Vagina (tissue), 2 donors: ENCODE measurements around the gene KCNH8.

Experiments used
- CTCF ChIP-seq, 3 experiments: fragments of 450-650 bp in 2 of 3; fragments of 200-600 bp in 1 of 3; sonication (generic) in 1 of 3; IDR thresholded peaks; one replicate each; pipeline ENCODE4 v1.5.1; 2017 to 2019; ENCODE audit warnings: antibody characterized with exemption in 3 of 3, mild to moderate bottlenecking in 2 of 3, moderate library complexity in 2 of 3
- POLR2A ChIP-seq, 2 donors: fragments of 450-650 bp; IDR thresholded peaks; one replicate each; pipeline ENCODE4 v1.6.1; 2017; ENCODE audit warnings: antibody characterized with exemption in 2 of 2, mild to moderate bottlenecking in 2 of 2, moderate library complexity in 2 of 2
- POLR2AphosphoS5 ChIP-seq, 2 donors: sonication (generic); formaldehyde crosslinking; IDR thresholded peaks; one replicate each; pipeline ENCODE4 v1.9.0; 2017; ENCODE audit warnings: antibody characterized with exemption in 2 of 2, mild to moderate bottlenecking in 2 of 2, low read depth in 1 of 2; ENCODE audit not compliant: insufficient read depth in 1 of 2

GRCh38 chr3:19206540-19206939, 58.2 kb downstream of the KCNH8 start:
- TF ChIP-seq POLR2AphosphoS5 (IDR thresholded peaks at IDR 0.05; ENCODE audit: insufficient read depth in 1 of 2, low read depth in 1 of 2), result no peak
- no peak for TF ChIP-seq POLR2A (IDR thresholded peaks at IDR 0.05)
- no peak for TF ChIP-seq CTCF (IDR thresholded peaks at IDR 0.05)
